ENCODE measurements around the gene P2RX1.

The P2RX1 gene

GRCh38 chr17:3925684-3926485 lies 9.6 kb upstream of the P2RX1 start:
- no peak for TF ChIP-seq CTCF (IDR thresholded peaks at IDR 0.05; ENCODE audit: low read depth, low read length, missing control alignments)
- no peak for DNase-seq (ENCODE audit: extremely low read depth, low read depth)
- H3K4me3 ChIP-seq (replicated peaks; ENCODE audit: low read depth, low read length) = no peak overlapping the region

- no peak for DNase-seq (ENCODE audit: extremely low read depth, low read depth)
Observed at GRCh38 chr17:3924512-3925350, 8.5 kb upstream of the P2RX1 start.

GRCh38 chr17:3923466-3924190 lies 7.4 kb upstream of the P2RX1 start:
- no peak overlapping the region for H3K4me3 ChIP-seq (replicated peaks; ENCODE audit: low read depth, low read length)
- DNase-seq (ENCODE audit: extremely low read depth, low read depth) = no peak
- no peak for TF ChIP-seq CTCF (IDR thresholded peaks at IDR 0.05; ENCODE audit: low read depth, low read length, missing control alignments)

More at GRCh38 chr17:3924512-3925350, 8.5 kb upstream of the P2RX1 start:
- no peak overlapping the region for H3K4me3 ChIP-seq (replicated peaks; ENCODE audit: low read depth, low read length)
- no peak for TF ChIP-seq CTCF (IDR thresholded peaks at IDR 0.05; ENCODE audit: low read depth, low read length, missing control alignments)

- H3K4me3 ChIP-seq (replicated peaks; ENCODE audit: low read depth, low read length) = no peak overlapping the region
- no peak for DNase-seq (ENCODE audit: extremely low read depth, low read depth)
- TF ChIP-seq CTCF (IDR thresholded peaks at IDR 0.05; ENCODE audit: low read depth, low read length, missing control alignments) = no peak
Observed at GRCh38 chr17:3922765-3923164, 6.5 kb upstream of the P2RX1 start.

- no peak for DNase-seq (ENCODE audit: extremely low read depth, low read depth)
- no peak for TF ChIP-seq CTCF (IDR thresholded peaks at IDR 0.05; ENCODE audit: low read depth, low read length, missing control alignments)
- no peak overlapping the region for H3K4me3 ChIP-seq (replicated peaks; ENCODE audit: low read depth, low read length)
Observed at GRCh38 chr17:3921502-3922319, 5.4 kb upstream of the P2RX1 start.

- TF ChIP-seq CTCF (IDR thresholded peaks at IDR 0.05; ENCODE audit: low read depth, low read length, missing control alignments) = no peak
Observed at GRCh38 chr17:3921006-3921405, 4.7 kb upstream of the P2RX1 start.

More at GRCh38 chr17:3921006-3921405, 4.7 kb upstream of the P2RX1 start:
- H3K4me3 ChIP-seq (replicated peaks; ENCODE audit: low read depth, low read length) = no peak overlapping the region
- no peak for DNase-seq (ENCODE audit: extremely low read depth, low read depth)
